Large intestine (tissue), 3 donors: ENCODE data around the gene ARID1A. TPM values are rescaled to one million over a fixed set of nuclear protein-coding genes. Genes with fewer than 3 reads are reported as not detected.
A peak's percentile ranks its signal among the peaks of the same experiment; 100 is the strongest.
"Not testable (repeated sequence)": the region's sequence is repeated elsewhere in the genome, so short reads cannot be mapped to it uniquely, and the experiment has no call there.

Experiments
- DNase-seq, 2 donors: peaks; one replicate each; pipeline versions ENCODE4 v3.0.0 to v3.0.0-alpha.2; 2013
- H3K27ac ChIP-seq: one replicate; pipeline ENCODE4 v1.5.1; 2013; ENCODE audit warnings: low read length
- H3K27me3 ChIP-seq: 2 replicates; pipeline ENCODE4 v1.6.1; 2013; ENCODE audit warnings: low read length; ENCODE audit not compliant: control insufficient read depth, insufficient read depth
- H3K36me3 ChIP-seq: 2 replicates; pipeline ENCODE4 v1.6.1; 2013; ENCODE audit warnings: low read length; ENCODE audit not compliant: control insufficient read depth, insufficient read depth
- H3K4me1 ChIP-seq: one replicate; pipeline ENCODE4 v1.6.1; 2013; ENCODE audit warnings: low read length; ENCODE audit not compliant: control insufficient read depth, insufficient read depth
- H3K4me3 ChIP-seq: one replicate; pipeline ENCODE4 v1.5.1; 2013; ENCODE audit warnings: low read length
- H3K9me3 ChIP-seq: one replicate; pipeline ENCODE4 v1.6.1; 2013; ENCODE audit warnings: mild to moderate bottlenecking, low read depth, low read length, moderate library complexity; ENCODE audit not compliant: control insufficient read depth
- WGBS: methylation state at CpG from one replicate; pipeline ENCODE4 v1.1.5; 2013; ENCODE audit warnings: low lambda C conversion rate; ENCODE audit not compliant: insufficient coverage; 5-methylcytosine and 5-hydroxymethylcytosine counted together
- polyA plus RNA-seq: library from polyadenylated mRNA; unstranded; fragments of 120-200 nt; gene quantifications from one replicate; pipeline ENCODE4 v1.2.1, GENCODE V29; 2013

Gene ARID1A
- polyA plus RNA-seq, 1 donor = 64.2 TPM

- no peak overlapping the region for H3K27ac ChIP-seq
- H3K36me3 ChIP-seq = peaks cover 22% of the 10 kb centered on the region
- no CpG with 5 or more reads among the region's 2 CpGs for WGBS
- H3K4me1 ChIP-seq = no peaks in the 10 kb centered on the region
- no peaks in the 10 kb centered on the region for H3K9me3 ChIP-seq
- DNase-seq = no peak
- no peak overlapping the region for H3K4me3 ChIP-seq
- H3K27me3 ChIP-seq = no peaks in the 10 kb centered on the region
Observed at GRCh38 chr1:26797627-26798026, 101.8 kb downstream of the ARID1A start.

GRCh38 chr1:26799479-26800142, 103.8 kb downstream of the ARID1A start:
- Histone ChIP-seq H3K4me1 (no peaks in the 10 kb centered on the region), H3K4me3 (no peak overlapping the region), H3K36me3 (peaks cover 13% of the 10 kb centered on the region), H3K27ac (no peak overlapping the region), H3K9me3 (peaks cover 5% of the 10 kb centered on the region), H3K27me3 (no peaks in the 10 kb centered on the region)
- no peak for DNase-seq
- WGBS = no CpG with 5 or more reads among the region's 5 CpGs

GRCh38 chr1:26803932-26804331, 108.1 kb downstream of the ARID1A start:
- H3K4me3 ChIP-seq, DNase-seq, H3K27me3 ChIP-seq, H3K27ac ChIP-seq, H3K4me1 ChIP-seq, H3K36me3 ChIP-seq: not testable (repeated sequence)
- no CpG with 5 or more reads among the region's 36 CpGs for WGBS
- H3K9me3 ChIP-seq = peaks cover 15% of the 10 kb centered on the region

GRCh38 chr1:26810105-26810504, 114.3 kb downstream of the ARID1A start:
- not testable (repeated sequence) for H3K4me3 ChIP-seq, H3K4me1 ChIP-seq, H3K27ac ChIP-seq, H3K27me3 ChIP-seq, H3K9me3 ChIP-seq, H3K36me3 ChIP-seq
- WGBS = no CpG with 5 or more reads among the region's 11 CpGs
- DNase-seq = peak; percentile 47 to 53

GRCh38 chr1:26811057-26811456, 115.2 kb downstream of the ARID1A start:
- H3K27me3 ChIP-seq = no peaks in the 10 kb centered on the region
- no peaks in the 10 kb centered on the region for H3K36me3 ChIP-seq
- no peak overlapping the region for H3K27ac ChIP-seq
- H3K4me3 ChIP-seq = no peak overlapping the region
- no peaks in the 10 kb centered on the region for H3K9me3 ChIP-seq
- no peaks in the 10 kb centered on the region for H3K4me1 ChIP-seq
- 80% methylated on average over 1 of the region's 4 CpGs for WGBS
- no peak for DNase-seq

- Histone ChIP-seq H3K4me1 (no peaks in the 10 kb centered on the region), H3K27me3 (no peaks in the 10 kb centered on the region), H3K36me3 (no peaks in the 10 kb centered on the region), H3K27ac (no peak overlapping the region), H3K4me3 (no peak overlapping the region), H3K9me3 (no peaks in the 10 kb centered on the region)
- DNase-seq = no peak
Observed at GRCh38 chr1:26811708-26812107, 115.9 kb downstream of the ARID1A start.

GRCh38 chr1:26814377-26814776, 118.6 kb downstream of the ARID1A start:
- no peak overlapping the region for H3K27ac ChIP-seq
- H3K27me3 ChIP-seq = no peaks in the 10 kb centered on the region
- no peak for DNase-seq
- no peaks in the 10 kb centered on the region for H3K36me3 ChIP-seq
- H3K4me3 ChIP-seq = no peak overlapping the region
- WGBS = no CpG with 5 or more reads among the region's 2 CpGs
- no peaks in the 10 kb centered on the region for H3K9me3 ChIP-seq
- H3K4me1 ChIP-seq = no peaks in the 10 kb centered on the region

- Histone ChIP-seq H3K36me3 (no peaks in the 10 kb centered on the region), H3K27me3 (no peaks in the 10 kb centered on the region), H3K4me1 (no peaks in the 10 kb centered on the region), H3K9me3 (no peaks in the 10 kb centered on the region), H3K4me3 (no peak overlapping the region), H3K27ac (no peak overlapping the region)
- DNase-seq = no peak
- no CpG with 5 or more reads among the region's 3 CpGs for WGBS
Observed at GRCh38 chr1:26814893-26815292, 119.1 kb downstream of the ARID1A start.

GRCh38 chr1:26820784-26821269, 125.0 kb downstream of the ARID1A start:
- H3K4me1 ChIP-seq = peaks cover 4% of the 10 kb centered on the region
- WGBS = no CpG with 5 or more reads among the region's 4 CpGs
- H3K4me3 ChIP-seq = no peak overlapping the region
- H3K27ac ChIP-seq = no peak overlapping the region
- DNase-seq = no peak
- no peaks in the 10 kb centered on the region for H3K27me3 ChIP-seq
- no peaks in the 10 kb centered on the region for H3K9me3 ChIP-seq
- H3K36me3 ChIP-seq = no peaks in the 10 kb centered on the region

- peaks cover 15% of the 10 kb centered on the region for H3K4me1 ChIP-seq
- no peaks in the 10 kb centered on the region for H3K36me3 ChIP-seq
- WGBS = 100% methylated on average over 1 of the region's 4 CpGs
- no peak for DNase-seq
- no peaks in the 10 kb centered on the region for H3K27me3 ChIP-seq
- no peak overlapping the region for H3K27ac ChIP-seq
- no peaks in the 10 kb centered on the region for H3K9me3 ChIP-seq
- H3K4me3 ChIP-seq = no peak overlapping the region
Observed at GRCh38 chr1:26822737-26823395, 127.1 kb downstream of the ARID1A start.

- Histone ChIP-seq H3K27ac (no peak overlapping the region), H3K4me3 (no peak overlapping the region), H3K36me3 (no peaks in the 10 kb centered on the region), H3K9me3 (no peaks in the 10 kb centered on the region), H3K27me3 (no peaks in the 10 kb centered on the region), H3K4me1 (peaks cover 15% of the 10 kb centered on the region)
- 97% methylated on average over 3 of the region's 3 CpGs for WGBS
- no peak for DNase-seq
Observed at GRCh38 chr1:26824731-26825130, 128.9 kb downstream of the ARID1A start.
